Upper lobe of right lung (tissue), 1 donor: ENCODE measurements around the gene PVRIG. TPM values are rescaled to one million over a fixed set of nuclear protein-coding genes. Genes with fewer than 3 reads are reported as not detected.
"Not testable (repeated sequence)": the region's sequence is repeated elsewhere in the genome, so short reads cannot be mapped to it uniquely, and the experiment has no call there.

ENCODE experiments used
- ATAC-seq: fragments of 200-7000 bp; cut with Tn5 transposase; one replicate; pipeline ENCODE4 v1.9.1; 2020; ENCODE audit warnings: mild to moderate bottlenecking, moderate library complexity
- DNase-seq: peaks from one replicate; pipeline ENCODE4 v3.0.0-alpha.2; 2020
- H3K27ac ChIP-seq: fragments of 200-600 bp; one replicate; pipeline ENCODE4 v1.8.0; 2022
- H3K27me3 ChIP-seq: fragments of 200-600 bp; one replicate; pipeline ENCODE4 v1.8.0; 2022; ENCODE audit warnings: mild to moderate bottlenecking
- H3K36me3 ChIP-seq: fragments of 200-600 bp; one replicate; pipeline ENCODE4 v1.8.0; 2022
- H3K4me1 ChIP-seq: fragments of 200-600 bp; one replicate; pipeline ENCODE4 v1.8.0; 2022
- H3K4me3 ChIP-seq: fragments of 200-600 bp; one replicate; pipeline ENCODE4 v1.8.0; 2022; ENCODE audit warnings: mild to moderate bottlenecking
- H3K9me3 ChIP-seq: fragments of 200-600 bp; one replicate; pipeline ENCODE4 v1.8.0; 2022
- intact Hi-C: fragments of 100-400 bp; cut with DNase I; formaldehyde crosslinking; loops from one replicate; pipeline ENCODE4 v1.11.0; 2022
- total RNA-seq: library from RNA; stranded (reverse); fragmentation: NEBNext Ultra II Directional; extraction: Animal tissue kit (Norgen Biotek cat#: 25700); gene quantifications from one replicate; pipeline ENCODE4 v1.2.1, GENCODE V29; 2021
- TF ChIP-seq, protein P1 (sequence below): fragments of 200-600 bp; IDR thresholded peaks from one replicate; pipeline ENCODE4 v1.8.0; 2022; ENCODE audit warnings: antibody characterized with exemption
- donor health status: DM: no; HTN: yes; CAD: no; lungs with severe emphysema.

The PVRIG gene
- total RNA-seq, 1 donor from 2014 or later = 1.4 TPM

DNA sequence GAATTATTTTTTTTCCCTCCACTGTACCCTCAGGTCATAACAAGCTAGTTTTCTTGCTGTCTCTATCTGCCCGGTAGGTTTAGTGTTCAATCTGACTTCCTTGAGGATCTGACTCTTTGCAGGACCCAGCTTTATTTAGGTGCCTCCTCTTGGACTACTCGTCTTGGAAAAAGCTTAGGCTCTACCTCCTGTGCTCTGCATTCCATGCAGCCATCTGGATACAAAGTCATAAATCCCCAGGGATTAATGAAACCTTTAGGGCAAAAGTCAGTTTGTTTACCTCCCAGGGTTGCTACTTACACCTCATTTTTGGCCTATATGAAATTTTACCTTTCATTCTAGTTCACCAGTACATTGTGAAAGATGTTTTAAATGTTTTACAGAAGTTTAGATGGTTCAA lies 34.0 kb upstream of the PVRIG start:
- Histone ChIP-seq H3K9me3 (no peaks in the 10 kb centered on the region), H3K4me3 (no peak overlapping the region), H3K27me3 (peaks cover 9% of the 10 kb centered on the region), H3K4me1 (no peaks in the 10 kb centered on the region), H3K36me3 (no peaks in the 10 kb centered on the region), H3K27ac (no peak overlapping the region)
- TF ChIP-seq, protein P1, sequence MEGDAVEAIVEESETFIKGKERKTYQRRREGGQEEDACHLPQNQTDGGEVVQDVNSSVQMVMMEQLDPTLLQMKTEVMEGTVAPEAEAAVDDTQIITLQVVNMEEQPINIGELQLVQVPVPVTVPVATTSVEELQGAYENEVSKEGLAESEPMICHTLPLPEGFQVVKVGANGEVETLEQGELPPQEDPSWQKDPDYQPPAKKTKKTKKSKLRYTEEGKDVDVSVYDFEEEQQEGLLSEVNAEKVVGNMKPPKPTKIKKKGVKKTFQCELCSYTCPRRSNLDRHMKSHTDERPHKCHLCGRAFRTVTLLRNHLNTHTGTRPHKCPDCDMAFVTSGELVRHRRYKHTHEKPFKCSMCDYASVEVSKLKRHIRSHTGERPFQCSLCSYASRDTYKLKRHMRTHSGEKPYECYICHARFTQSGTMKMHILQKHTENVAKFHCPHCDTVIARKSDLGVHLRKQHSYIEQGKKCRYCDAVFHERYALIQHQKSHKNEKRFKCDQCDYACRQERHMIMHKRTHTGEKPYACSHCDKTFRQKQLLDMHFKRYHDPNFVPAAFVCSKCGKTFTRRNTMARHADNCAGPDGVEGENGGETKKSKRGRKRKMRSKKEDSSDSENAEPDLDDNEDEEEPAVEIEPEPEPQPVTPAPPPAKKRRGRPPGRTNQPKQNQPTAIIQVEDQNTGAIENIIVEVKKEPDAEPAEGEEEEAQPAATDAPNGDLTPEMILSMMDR = no peak
- intact Hi-C loops = no loop called here
- DNase-seq = no peak
- ATAC-seq = no peak

DNA sequence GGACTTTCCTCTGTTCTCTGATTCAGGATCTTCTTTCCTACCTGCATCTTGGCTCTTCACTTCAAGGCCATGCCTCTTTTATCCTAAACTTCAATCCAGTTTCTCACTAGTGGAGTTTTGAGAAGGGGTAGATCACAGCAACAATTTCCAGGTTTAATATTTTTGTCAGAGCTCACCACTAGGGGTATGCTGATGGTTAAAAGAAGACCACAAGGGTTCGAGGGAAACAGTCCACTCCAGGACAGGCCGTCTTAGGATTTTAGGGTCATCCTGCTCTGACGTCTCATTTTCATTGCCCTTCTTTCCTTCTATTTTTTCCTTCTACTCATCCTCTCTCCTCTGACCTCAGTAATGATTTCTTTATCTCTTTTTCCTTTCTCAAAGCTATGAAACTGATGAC lies 30.7 kb upstream of the PVRIG start:
- no peak for DNase-seq

DNA sequence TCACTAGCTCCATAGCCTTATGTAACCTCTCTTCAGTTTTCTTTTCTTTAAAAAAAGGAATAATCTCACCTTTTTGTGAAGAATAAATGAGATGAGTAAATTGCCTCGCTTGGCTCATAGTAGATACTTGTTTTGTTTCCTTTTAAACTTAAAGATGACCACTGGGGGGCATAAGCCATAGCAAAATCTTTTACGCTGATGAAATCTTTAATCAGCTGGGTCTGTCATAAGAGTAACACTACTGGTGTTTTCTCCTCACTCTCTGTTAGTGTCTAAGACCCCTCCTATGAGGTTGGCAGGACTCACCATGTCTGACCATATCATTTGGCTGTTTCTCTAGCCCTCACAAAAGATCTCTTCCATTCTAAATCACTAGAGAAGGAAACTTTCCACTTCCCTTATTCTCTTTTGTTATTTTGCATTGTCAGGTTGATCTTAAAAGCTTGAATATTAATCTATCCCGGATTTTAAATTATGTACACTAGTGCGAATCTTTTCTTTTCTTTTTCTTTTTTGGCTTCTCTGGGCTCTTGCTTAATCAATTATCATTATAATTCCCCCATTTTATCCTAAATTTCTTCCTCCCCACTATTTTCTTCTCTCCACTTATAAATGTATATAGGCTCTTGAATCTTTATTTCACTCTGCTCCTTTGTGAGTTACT lies 29.6 kb upstream of the PVRIG start:
- ATAC-seq (peak; percentile 51), DNase-seq (no peak)
- no peak overlapping the region for H3K27ac ChIP-seq
- H3K36me3 ChIP-seq = no peaks in the 10 kb centered on the region
- intact Hi-C loops = no loop called here
- no peak overlapping the region for H3K4me3 ChIP-seq
- no peaks in the 10 kb centered on the region for H3K27me3 ChIP-seq
- H3K4me1 ChIP-seq = no peaks in the 10 kb centered on the region
- H3K9me3 ChIP-seq = no peaks in the 10 kb centered on the region
- TF ChIP-seq, protein P1 = peak; percentile 34

More for the DNA sequence above, 30.7 kb upstream of the PVRIG start:
- TF ChIP-seq, protein P1 = no peak
- Histone ChIP-seq H3K36me3 (no peaks in the 10 kb centered on the region), H3K27ac (no peak overlapping the region), H3K4me1 (no peaks in the 10 kb centered on the region), H3K4me3 (no peak overlapping the region), H3K9me3 (no peaks in the 10 kb centered on the region), H3K27me3 (no peaks in the 10 kb centered on the region)
- ATAC-seq = no peak
- intact Hi-C loops = no loop called here

DNA sequence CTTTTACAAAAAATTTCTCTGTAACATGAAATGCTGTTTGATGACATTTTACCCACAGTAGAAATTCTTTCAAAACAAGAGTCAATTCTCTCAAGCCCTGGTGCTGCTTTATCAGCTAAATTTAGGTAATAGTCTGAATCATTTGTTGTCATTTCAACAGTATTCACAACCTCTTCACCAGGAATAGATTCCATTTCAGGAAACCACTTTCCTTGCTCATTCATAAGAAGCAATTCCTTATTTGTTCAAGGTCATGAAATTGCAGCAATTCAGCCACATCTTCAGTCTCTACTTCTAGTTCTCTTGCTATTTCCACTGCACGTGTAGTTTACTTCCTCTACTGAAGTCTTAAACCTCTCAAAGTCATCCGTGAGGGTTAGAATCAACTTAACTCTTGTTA lies 28.0 kb upstream of the PVRIG start:
- Histone ChIP-seq H3K9me3 (no peaks in the 10 kb centered on the region), H3K4me3 (no peak overlapping the region), H3K27ac (no peak overlapping the region), H3K27me3 (no peaks in the 10 kb centered on the region), H3K36me3 (no peaks in the 10 kb centered on the region), H3K4me1 (no peaks in the 10 kb centered on the region)
- no peak for DNase-seq
- no peak for ATAC-seq
- TF ChIP-seq, protein P1 = no peak
- intact Hi-C loops = no loop called here

DNA sequence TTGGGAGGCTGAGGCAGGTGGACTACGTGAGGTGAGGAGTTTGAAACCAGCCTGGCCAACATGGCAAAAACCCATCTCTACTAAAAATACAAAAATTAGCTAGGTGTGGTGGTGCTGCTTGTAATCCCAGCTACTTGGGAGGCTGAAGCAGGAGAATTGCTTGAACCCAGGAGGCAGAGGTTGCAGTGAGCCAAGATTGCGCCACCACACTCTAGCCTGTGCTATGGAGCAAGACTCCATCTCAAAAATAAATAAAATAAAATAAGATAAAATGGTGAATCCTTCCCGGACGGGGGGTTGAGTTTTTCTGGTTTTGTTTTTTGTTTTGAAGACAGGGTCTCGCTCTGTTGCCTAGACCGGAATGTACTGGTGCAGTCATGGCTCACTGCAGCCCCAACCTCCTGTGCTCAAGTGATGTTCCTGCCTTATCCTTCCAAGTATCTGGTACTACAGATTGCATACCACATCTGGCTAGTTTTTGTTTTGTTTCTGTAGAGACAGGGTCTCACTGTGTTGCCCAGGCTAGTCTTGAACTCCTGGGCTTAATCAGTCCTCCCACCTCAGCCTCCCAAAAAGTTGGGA lies 27.4 kb upstream of the PVRIG start:
- H3K4me3 ChIP-seq, H3K9me3 ChIP-seq, H3K4me1 ChIP-seq, H3K27me3 ChIP-seq, intact Hi-C loops, ATAC-seq, H3K27ac ChIP-seq, H3K36me3 ChIP-seq: not testable (repeated sequence)
- DNase-seq = peak; percentile 18

DNA sequence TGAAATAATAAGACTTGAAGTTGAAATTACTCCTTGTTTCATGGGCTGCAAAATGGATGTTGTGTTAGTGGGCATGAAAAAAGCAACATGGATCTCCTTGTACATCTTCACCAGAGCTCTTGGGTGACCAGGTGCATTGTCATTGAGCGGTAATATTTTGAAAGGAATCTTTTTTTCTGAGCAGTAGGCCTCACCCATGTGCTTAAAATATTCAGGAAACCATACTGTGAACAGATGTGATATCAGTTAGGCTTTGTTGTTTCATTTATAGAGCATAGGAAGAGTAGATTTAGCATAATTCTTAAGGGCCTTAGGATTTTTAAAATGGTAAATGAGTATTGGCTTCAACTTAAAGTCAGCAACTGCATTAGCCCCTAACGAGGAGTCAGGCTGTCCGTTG lies 26.8 kb upstream of the PVRIG start:
- no peak overlapping the region for H3K27ac ChIP-seq
- TF ChIP-seq, protein P1 = no peak
- H3K4me3 ChIP-seq = no peak overlapping the region
- H3K36me3 ChIP-seq = no peaks in the 10 kb centered on the region
- DNase-seq (no peak), ATAC-seq (no peak)
- H3K27me3 ChIP-seq = no peaks in the 10 kb centered on the region
- H3K9me3 ChIP-seq = no peaks in the 10 kb centered on the region
- intact Hi-C loops = no loop called here
- no peaks in the 10 kb centered on the region for H3K4me1 ChIP-seq
